Measurements from ENCODE around the gene SLC23A1. TPM values are rescaled to one million over a fixed set of nuclear protein-coding genes. Genes with fewer than 3 reads are reported as not detected.

Gene SLC23A1
- total and polyA plus RNA-seq, 3 donors from 2014 or later: 0.34 TPM; not detected in 2

- Histone ChIP-seq H3K4me3 (no peak overlapping the region), H3K27me3 (no peaks in the 10 kb centered on the region), H3K9me3 (no peaks in the 10 kb centered on the region), H3K27ac (no peak overlapping the region), H3K4me1 (no peaks in the 10 kb centered on the region), H3K36me3 (ENCODE audit: low read depth, missing control alignments) (no peaks in the 10 kb centered on the region)
- DNase-seq: no peak
- TF ChIP-seq CTCF (IDR thresholded peaks at IDR 0.05) (no peak), POLR2A (IDR thresholded peaks at IDR 0.05) (no peak)
- intact Hi-C loops (cut with DNase I; ENCODE audit: low total_unique reads): no loop called here
- WGBS, 2 donors: 56 to 76% methylated on average over 1 of the region's 1 CpG
Measured at GRCh38 chr5:139369181-139369580, 13.9 kb downstream of the SLC23A1 start.

- Histone ChIP-seq H3K4me3 (no peak overlapping the region), H3K9me3 (no peaks in the 10 kb centered on the region), H3K36me3 (ENCODE audit: low read depth, missing control alignments) (no peaks in the 10 kb centered on the region), H3K4me1 (no peaks in the 10 kb centered on the region), H3K27me3 (no peaks in the 10 kb centered on the region), H3K27ac (no peak overlapping the region)
- no peak for TF ChIP-seq CTCF (IDR thresholded peaks at IDR 0.05)
- no peak for TF ChIP-seq POLR2A (IDR thresholded peaks at IDR 0.05)
- intact Hi-C loops (cut with DNase I; ENCODE audit: low total_unique reads): no loop called here
- 65 to 86% methylated on average over 2 of the region's 2 CpGs for WGBS, 2 donors
- no peak for DNase-seq
Measured at GRCh38 chr5:139368613-139369012, 14.5 kb downstream of the SLC23A1 start.

- Histone ChIP-seq H3K4me1 (no peaks in the 10 kb centered on the region), H3K27ac (no peak overlapping the region), H3K4me3 (no peak overlapping the region), H3K36me3 (ENCODE audit: low read depth, missing control alignments) (no peaks in the 10 kb centered on the region), H3K27me3 (no peaks in the 10 kb centered on the region), H3K9me3 (no peaks in the 10 kb centered on the region)
- TF ChIP-seq POLR2A (IDR thresholded peaks at IDR 0.05): no peak
- TF ChIP-seq CTCF (IDR thresholded peaks at IDR 0.05): no peak
- WGBS, 2 donors: 44 to 45% methylated on average over 2 of the region's 2 CpGs
- no peak for DNase-seq
- intact Hi-C loops (cut with DNase I; ENCODE audit: low total_unique reads): no loop called here
Measured at GRCh38 chr5:139364466-139364865, 18.6 kb downstream of the SLC23A1 start.

- H3K9me3 ChIP-seq: no peaks in the 10 kb centered on the region
- H3K27ac ChIP-seq: no peak overlapping the region
- no peaks in the 10 kb centered on the region for H3K36me3 ChIP-seq (ENCODE audit: low read depth, missing control alignments)
- no peaks in the 10 kb centered on the region for H3K4me1 ChIP-seq
- 82 to 85% methylated on average over 2 of the region's 2 CpGs for WGBS, 2 donors
- intact Hi-C loops (cut with DNase I; ENCODE audit: low total_unique reads): no loop called here
- no peaks in the 10 kb centered on the region for H3K27me3 ChIP-seq
- no peak for DNase-seq
- H3K4me3 ChIP-seq: no peak overlapping the region
- TF ChIP-seq POLR2A (IDR thresholded peaks at IDR 0.05) (no peak), CTCF (IDR thresholded peaks at IDR 0.05) (no peak)
Measured at GRCh38 chr5:139363937-139364336, 19.2 kb downstream of the SLC23A1 start.

GRCh38 chr5:139361835-139362429, 21.2 kb downstream of the SLC23A1 start:
- TF ChIP-seq CTCF (IDR thresholded peaks at IDR 0.05) (no peak), POLR2A (IDR thresholded peaks at IDR 0.05) (no peak)
- H3K27ac ChIP-seq: no peak overlapping the region
- H3K9me3 ChIP-seq: no peaks in the 10 kb centered on the region
- H3K27me3 ChIP-seq: no peaks in the 10 kb centered on the region
- no peak overlapping the region for H3K4me3 ChIP-seq
- 84 to 90% methylated on average over 6 of the region's 6 CpGs for WGBS, 2 donors
- DNase-seq: no peak
- no peaks in the 10 kb centered on the region for H3K4me1 ChIP-seq
- intact Hi-C loops (cut with DNase I; ENCODE audit: low total_unique reads): no loop called here
- H3K36me3 ChIP-seq (ENCODE audit: low read depth, missing control alignments): no peaks in the 10 kb centered on the region

All from testis (tissue), 3 donors.